ENCODE measurements around the gene OTOA.
"Not testable (repeated sequence)": the region's sequence is repeated elsewhere in the genome, so short reads cannot be mapped to it uniquely, and the experiment has no call there.

- not testable (repeated sequence) for TF ChIP-seq EP300 (IDR thresholded peaks at IDR 0.05; ENCODE audit: borderline replicate concordance in 1 of 2, low read depth in 2 of 2, low read length in 2 of 2); RNF2 (IDR thresholded peaks at IDR 0.05; ENCODE audit: borderline replicate concordance, low read depth, low read length, missing control alignments, poor library complexity, severe bottlenecking); POU5F1 (IDR thresholded peaks at IDR 0.05; ENCODE audit: low read depth, low read length)
These were observed 93.4 kb downstream of the OTOA start for GRCh38 chr16:21757080-21757671.

Data from H1 (cell line).